Stimulated activated CD4-positive, alpha-beta T cell treated with anti-CD3 and anti-CD28 coated beads, Interleukin-12 subunit alpha, Interleukin-12 subunit beta, amount 100 ng/mL, for 48 hours (primary cell): Measurements from ENCODE around the gene GLT6D1.
"Not testable (repeated sequence)": the region's sequence is repeated elsewhere in the genome, so short reads cannot be mapped to it uniquely, and the experiment has no call there.

Experiments
- DNase-seq, 3 donors: peaks; one replicate each; pipeline ENCODE4 v3.0.0-alpha.2; 2020; ENCODE audit warnings: low read depth in 2 of 3, low spot score in 1 of 3

Gene GLT6D1

GRCh38 chr9:135639196-135639595, at the start of gene GLT6D1:
Gene GLT6D1 (minus strand): TSS chr9:135639540. CDS start chr9:135639187, 353 bp downstream.
- no peak for DNase-seq

- no peak for DNase-seq
These were observed 49.7 kb upstream of the GLT6D1 start for GRCh38 chr9:135689011-135689410.

GRCh38 chr9:135687216-135687615, 47.9 kb upstream of the GLT6D1 start:
- DNase-seq, result no peak

- DNase-seq, result no peak
These were observed 45.4 kb upstream of the GLT6D1 start for GRCh38 chr9:135684691-135685090.

GRCh38 chr9:135683401-135684034, 44.2 kb upstream of the GLT6D1 start:
- DNase-seq, result no peak

GRCh38 chr9:135681161-135681560, 41.8 kb upstream of the GLT6D1 start:
- no peak for DNase-seq

- no peak for DNase-seq
These were observed 40.7 kb upstream of the GLT6D1 start for GRCh38 chr9:135680056-135680455.

GRCh38 chr9:135678236-135679017, 39.1 kb upstream of the GLT6D1 start:
- no peak for DNase-seq

- DNase-seq, result no peak
These were observed 38.4 kb upstream of the GLT6D1 start for GRCh38 chr9:135677641-135678168.

- DNase-seq, result no peak
These were observed 37.6 kb upstream of the GLT6D1 start for GRCh38 chr9:135676891-135677290.

- DNase-seq, result no peak
These were observed 35.6 kb upstream of the GLT6D1 start for GRCh38 chr9:135674977-135675376.

- DNase-seq, result no peak
These were observed 34.6 kb upstream of the GLT6D1 start for GRCh38 chr9:135673941-135674340.

- DNase-seq, result not testable (repeated sequence)
These were observed 33.4 kb upstream of the GLT6D1 start for GRCh38 chr9:135672786-135673185.

- DNase-seq, result no peak
These were observed 32.3 kb upstream of the GLT6D1 start for GRCh38 chr9:135671591-135672041.

- DNase-seq, result no peak
These were observed 31.6 kb upstream of the GLT6D1 start for GRCh38 chr9:135670721-135671590.

GRCh38 chr9:135669616-135670285, 30.4 kb upstream of the GLT6D1 start:
- no peak for DNase-seq

GRCh38 chr9:135669018-135669417, 29.7 kb upstream of the GLT6D1 start:
- not testable (repeated sequence) for DNase-seq

- no peak for DNase-seq
These were observed 28.2 kb upstream of the GLT6D1 start for GRCh38 chr9:135667463-135668001.

GRCh38 chr9:135666534-135667462, 27.5 kb upstream of the GLT6D1 start:
- DNase-seq, result no peak
